GM21526 (cell line): Measurements from ENCODE around the gene RHPN2.
"Not testable (repeated sequence)": the region's sequence is repeated elsewhere in the genome, so short reads cannot be mapped to it uniquely, and the experiment has no call there.

Source experiments
- ATAC-seq: cut with Tn5 transposase; IDR thresholded peaks from one replicate; pipeline ENCODE4 v1.9.1; 2021; ENCODE audit warnings: moderate library complexity; ENCODE audit not compliant: unreplicated experiment, low FRiP score

Gene RHPN2

GRCh38 chr19:33067121-33067520 is 2.4 kb upstream of the RHPN2 start:
- ATAC-seq: no peak

GRCh38 chr19:33066543-33066942 is 1.9 kb upstream of the RHPN2 start:
- ATAC-seq: no peak

- no peak for ATAC-seq
Observed at GRCh38 chr19:33064458-33064791, 263 bp downstream of the RHPN2 start.

GRCh38 chr19:33063753-33064457 is 783 bp downstream of the RHPN2 start:
- ATAC-seq: no peak

GRCh38 chr19:33063356-33063752 is 1.3 kb downstream of the RHPN2 start:
- no peak for ATAC-seq

- no peak for ATAC-seq
Observed at GRCh38 chr19:33062902-33063301, 1.8 kb downstream of the RHPN2 start.

- ATAC-seq: no peak
Observed at GRCh38 chr19:33060586-33060985, 4.1 kb downstream of the RHPN2 start.

GRCh38 chr19:33055718-33056117 is 9.0 kb downstream of the RHPN2 start:
- no peak for ATAC-seq

GRCh38 chr19:33054623-33055022 is 10.1 kb downstream of the RHPN2 start:
- ATAC-seq: no peak

GRCh38 chr19:33052352-33052972 is 12.2 kb downstream of the RHPN2 start:
- ATAC-seq: no peak

GRCh38 chr19:33050110-33050509 is 14.6 kb downstream of the RHPN2 start:
- no peak for ATAC-seq

GRCh38 chr19:33048806-33049676 is 15.6 kb downstream of the RHPN2 start:
- ATAC-seq: no peak

- no peak for ATAC-seq
Observed at GRCh38 chr19:33047422-33047821, 17.3 kb downstream of the RHPN2 start.

- not testable (repeated sequence) for ATAC-seq
Observed at GRCh38 chr19:33041828-33042160, 22.9 kb downstream of the RHPN2 start.

- ATAC-seq: no peak
Observed at GRCh38 chr19:33040994-33041827, 23.5 kb downstream of the RHPN2 start.

- ATAC-seq: no peak
Observed at GRCh38 chr19:33039815-33040214, 24.9 kb downstream of the RHPN2 start.

- no peak for ATAC-seq
Observed at GRCh38 chr19:33039108-33039599, 25.5 kb downstream of the RHPN2 start.

- ATAC-seq: not testable (repeated sequence)
Observed at GRCh38 chr19:33037168-33038025, 27.3 kb downstream of the RHPN2 start.

- not testable (repeated sequence) for ATAC-seq
Observed at GRCh38 chr19:33036370-33037167, 28.1 kb downstream of the RHPN2 start.
